Stimulated activated CD8-positive, alpha-beta memory T cell treated with anti-CD3 and anti-CD28 coated beads, Interleukin-4, amount 100 ng/mL, for 24 hours (primary cell): ENCODE measurements around the gene PDGFC.

Source experiments
- DNase-seq: peaks from one replicate; pipeline ENCODE4 v3.0.0-alpha.2; 2020; ENCODE audit warnings: low read depth

The PDGFC gene

GRCh38 chr4:156782491-156782890 lies 189.1 kb downstream of the PDGFC start:
- no peak for DNase-seq

GRCh38 chr4:156781852-156782251 lies 189.7 kb downstream of the PDGFC start:
- DNase-seq = no peak

GRCh38 chr4:156779774-156780173 lies 191.8 kb downstream of the PDGFC start:
- no peak for DNase-seq

- DNase-seq = no peak
These were observed 192.6 kb downstream of the PDGFC start for GRCh38 chr4:156779042-156779441.

- DNase-seq = no peak
These were observed 193.0 kb downstream of the PDGFC start for GRCh38 chr4:156778606-156779005.

- no peak for DNase-seq
These were observed 193.5 kb downstream of the PDGFC start for GRCh38 chr4:156778093-156778492.

- DNase-seq = no peak
These were observed 195.8 kb downstream of the PDGFC start for GRCh38 chr4:156775813-156776212.

GRCh38 chr4:156774422-156774821 lies 197.2 kb downstream of the PDGFC start:
- DNase-seq = no peak

- DNase-seq = no peak
These were observed 197.8 kb downstream of the PDGFC start for GRCh38 chr4:156773648-156774357.

- no peak for DNase-seq
These were observed 200.3 kb downstream of the PDGFC start for GRCh38 chr4:156771171-156771837.

GRCh38 chr4:156770140-156770539 lies 201.5 kb downstream of the PDGFC start:
- no peak for DNase-seq

- DNase-seq = no peak
These were observed 203.6 kb downstream of the PDGFC start for GRCh38 chr4:156767911-156768415.

- DNase-seq = no peak
These were observed 204.8 kb downstream of the PDGFC start for GRCh38 chr4:156766846-156767245.

- DNase-seq = no peak
These were observed 206.3 kb downstream of the PDGFC start for GRCh38 chr4:156765277-156765676.

- DNase-seq = no peak
These were observed 206.8 kb downstream of the PDGFC start for GRCh38 chr4:156764846-156765245.

GRCh38 chr4:156764145-156764544 lies 207.5 kb downstream of the PDGFC start:
- DNase-seq = no peak

- DNase-seq = no peak
These were observed 208.1 kb downstream of the PDGFC start for GRCh38 chr4:156763511-156763910.

GRCh38 chr4:156762851-156763250 lies 208.7 kb downstream of the PDGFC start:
- DNase-seq = no peak

GRCh38 chr4:156756118-156756517 lies 215.5 kb downstream of the PDGFC start:
- no peak for DNase-seq

- DNase-seq = no peak
These were observed 216.6 kb downstream of the PDGFC start for GRCh38 chr4:156754832-156755570.

- DNase-seq = no peak
These were observed 220.1 kb downstream of the PDGFC start for GRCh38 chr4:156751486-156751885.

- no peak for DNase-seq
These were observed 221.9 kb downstream of the PDGFC start for GRCh38 chr4:156749426-156750403.
